ENCODE data around the gene FAM32A.

Gene FAM32A

DNA sequence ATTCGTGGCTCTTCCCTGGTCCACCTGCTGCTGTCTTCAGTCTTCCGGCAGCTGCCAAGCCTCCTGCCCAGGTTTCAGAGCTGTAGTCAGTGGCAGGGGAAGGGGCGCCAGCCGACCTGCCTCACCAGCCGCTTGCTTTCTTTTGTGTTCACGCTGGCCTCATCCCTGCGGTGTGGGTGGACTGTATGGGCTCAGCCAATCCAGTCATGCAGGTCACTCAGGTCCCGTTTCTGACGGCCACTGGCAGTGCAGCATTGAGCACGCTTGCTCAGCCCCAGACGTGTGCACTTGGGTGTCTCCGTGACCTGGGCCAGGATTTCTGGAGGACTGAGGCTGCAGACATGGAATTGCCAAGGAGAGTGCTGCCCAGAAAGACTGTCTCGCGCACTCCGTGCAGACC lies 38.5 kb downstream of the FAM32A start:
- H3K36me3 ChIP-seq (ENCODE audit: control insufficient read depth, insufficient read depth, low read length) = no peaks in the 10 kb centered on the region
- TF ChIP-seq, protein P1, sequence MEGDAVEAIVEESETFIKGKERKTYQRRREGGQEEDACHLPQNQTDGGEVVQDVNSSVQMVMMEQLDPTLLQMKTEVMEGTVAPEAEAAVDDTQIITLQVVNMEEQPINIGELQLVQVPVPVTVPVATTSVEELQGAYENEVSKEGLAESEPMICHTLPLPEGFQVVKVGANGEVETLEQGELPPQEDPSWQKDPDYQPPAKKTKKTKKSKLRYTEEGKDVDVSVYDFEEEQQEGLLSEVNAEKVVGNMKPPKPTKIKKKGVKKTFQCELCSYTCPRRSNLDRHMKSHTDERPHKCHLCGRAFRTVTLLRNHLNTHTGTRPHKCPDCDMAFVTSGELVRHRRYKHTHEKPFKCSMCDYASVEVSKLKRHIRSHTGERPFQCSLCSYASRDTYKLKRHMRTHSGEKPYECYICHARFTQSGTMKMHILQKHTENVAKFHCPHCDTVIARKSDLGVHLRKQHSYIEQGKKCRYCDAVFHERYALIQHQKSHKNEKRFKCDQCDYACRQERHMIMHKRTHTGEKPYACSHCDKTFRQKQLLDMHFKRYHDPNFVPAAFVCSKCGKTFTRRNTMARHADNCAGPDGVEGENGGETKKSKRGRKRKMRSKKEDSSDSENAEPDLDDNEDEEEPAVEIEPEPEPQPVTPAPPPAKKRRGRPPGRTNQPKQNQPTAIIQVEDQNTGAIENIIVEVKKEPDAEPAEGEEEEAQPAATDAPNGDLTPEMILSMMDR (IDR thresholded peaks at IDR 0.05) = no peak

DNA sequence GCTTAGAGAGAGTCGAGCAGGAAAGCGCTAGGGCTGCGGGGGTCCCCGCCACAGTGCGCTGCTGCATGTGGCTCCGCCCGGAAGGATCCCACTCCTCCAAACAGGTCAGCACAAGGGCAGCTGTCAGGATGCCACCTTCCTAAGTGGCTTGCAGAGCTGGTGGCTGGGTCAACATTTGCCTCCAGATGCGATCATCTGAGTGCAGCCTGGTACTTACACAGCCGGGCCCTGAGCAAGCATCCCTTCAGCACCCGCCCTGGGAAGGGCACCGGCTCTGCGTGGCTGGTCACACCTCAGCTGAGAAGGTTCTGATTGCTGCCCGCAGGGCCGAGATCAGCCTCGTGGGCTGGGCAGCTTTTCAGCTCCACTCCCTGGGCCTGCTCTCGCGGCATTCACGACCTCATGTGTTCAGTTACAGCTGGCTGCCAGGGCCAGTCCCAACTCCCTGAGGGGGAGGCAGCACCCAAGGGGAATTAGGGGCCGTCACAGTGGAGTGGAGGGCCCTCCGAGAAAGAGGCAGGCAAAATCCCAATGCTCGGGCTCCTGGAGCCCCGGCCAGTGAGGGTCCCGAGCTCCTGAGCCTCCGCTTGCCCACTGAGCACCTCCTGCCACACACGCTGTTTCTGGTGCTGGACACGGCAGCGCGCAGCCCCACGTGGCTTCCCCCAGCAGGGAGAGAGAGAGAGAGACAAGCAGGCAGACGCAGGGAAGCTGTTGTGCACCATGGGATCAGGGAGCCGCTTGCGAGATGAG lies 39.3 kb downstream of the FAM32A start:
- no peaks in the 10 kb centered on the region for H3K27me3 ChIP-seq (ENCODE audit: control insufficient read depth, insufficient read depth, low read length)
- H3K4me1 ChIP-seq = no peaks in the 10 kb centered on the region
- H2AFZ ChIP-seq = no peak overlapping the region
- no peak overlapping the region for H3K27ac ChIP-seq
- no peaks in the 10 kb centered on the region for H3K36me3 ChIP-seq (ENCODE audit: control insufficient read depth, insufficient read depth, low read length)
- no peak overlapping the region for H3K4me3 ChIP-seq (ENCODE audit: low read depth, low read length)
- TF ChIP-seq, protein P1 (IDR thresholded peaks at IDR 0.05) = no peak
- H3K79me2 ChIP-seq = peaks cover 11% of the 10 kb centered on the region
- no peaks in the 10 kb centered on the region for H3K9me3 ChIP-seq (ENCODE audit: control insufficient read depth, low read length)
- H3K4me2 ChIP-seq (ENCODE audit: low read length) = no peak overlapping the region
- H3K9ac ChIP-seq = no peak overlapping the region

More for the DNA sequence above, 38.5 kb downstream of the FAM32A start:
- no peak overlapping the region for H3K27ac ChIP-seq
- H2AFZ ChIP-seq = no peak overlapping the region
- peaks cover 11% of the 10 kb centered on the region for H3K79me2 ChIP-seq
- no peak overlapping the region for H3K4me3 ChIP-seq (ENCODE audit: low read depth, low read length)
- H3K9me3 ChIP-seq (ENCODE audit: control insufficient read depth, low read length) = no peaks in the 10 kb centered on the region
- H3K4me2 ChIP-seq (ENCODE audit: low read length) = no peak overlapping the region
- no peaks in the 10 kb centered on the region for H3K4me1 ChIP-seq
- H3K27me3 ChIP-seq (ENCODE audit: control insufficient read depth, insufficient read depth, low read length) = no peaks in the 10 kb centered on the region
- no peak overlapping the region for H3K9ac ChIP-seq

DNA sequence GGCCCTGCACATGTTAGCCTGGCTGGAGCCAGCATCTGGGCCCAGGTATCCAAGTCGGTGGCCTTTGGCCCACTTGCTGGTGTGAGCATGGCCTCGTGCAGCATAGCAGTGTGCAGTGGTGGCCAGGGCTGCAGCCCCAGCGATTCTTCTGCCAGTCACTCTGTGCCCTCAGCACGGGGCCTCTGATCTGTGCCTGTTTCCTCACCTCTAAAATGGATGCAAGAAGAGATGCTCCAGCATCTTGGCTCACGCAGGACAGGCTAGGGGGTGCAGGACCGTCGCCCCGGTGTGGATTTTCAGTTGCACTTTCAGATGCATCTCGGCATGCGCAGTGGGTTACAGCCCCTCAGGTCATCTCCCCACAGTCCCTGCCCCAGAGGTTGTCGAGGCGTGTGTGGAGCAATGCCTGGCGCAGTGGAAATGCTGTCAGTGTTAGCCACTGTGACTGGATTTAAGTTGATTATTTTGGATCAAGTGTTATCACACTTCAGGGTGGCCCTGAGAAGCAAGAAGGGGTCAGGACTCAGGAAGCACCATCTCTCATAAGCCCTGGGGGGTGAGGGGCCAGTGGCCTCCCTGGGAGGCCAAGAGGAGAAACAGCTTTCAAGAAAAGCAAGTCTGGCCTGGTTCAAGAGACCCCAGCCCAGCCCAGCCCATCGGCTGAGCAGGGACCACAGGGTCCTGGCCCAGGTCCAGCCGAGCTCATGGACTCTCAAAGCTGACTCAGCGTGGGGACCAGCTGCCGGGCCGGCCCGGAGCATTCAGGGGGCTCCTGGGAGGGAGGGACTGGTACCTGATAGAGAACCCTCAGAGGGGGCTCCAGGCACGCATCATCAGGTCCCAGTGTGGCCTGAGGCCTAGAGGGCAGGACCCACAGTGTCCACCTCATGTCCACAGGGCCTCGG lies 40.3 kb downstream of the FAM32A start:
- Histone ChIP-seq H3K9ac (no peak overlapping the region), H3K79me2 (peaks cover 11% of the 10 kb centered on the region), H3K4me1 (no peaks in the 10 kb centered on the region), H3K27ac (no peak overlapping the region), H3K9me3 (ENCODE audit: control insufficient read depth, low read length) (no peaks in the 10 kb centered on the region), H3K4me3 (ENCODE audit: low read depth, low read length) (no peak overlapping the region), H3K36me3 (ENCODE audit: control insufficient read depth, insufficient read depth, low read length) (no peaks in the 10 kb centered on the region), H3K27me3 (ENCODE audit: control insufficient read depth, insufficient read depth, low read length) (no peaks in the 10 kb centered on the region), H2AFZ (no peak overlapping the region), H3K4me2 (ENCODE audit: low read length) (no peak overlapping the region)
- TF ChIP-seq, protein P1 (IDR thresholded peaks at IDR 0.05) = no peak

DNA sequence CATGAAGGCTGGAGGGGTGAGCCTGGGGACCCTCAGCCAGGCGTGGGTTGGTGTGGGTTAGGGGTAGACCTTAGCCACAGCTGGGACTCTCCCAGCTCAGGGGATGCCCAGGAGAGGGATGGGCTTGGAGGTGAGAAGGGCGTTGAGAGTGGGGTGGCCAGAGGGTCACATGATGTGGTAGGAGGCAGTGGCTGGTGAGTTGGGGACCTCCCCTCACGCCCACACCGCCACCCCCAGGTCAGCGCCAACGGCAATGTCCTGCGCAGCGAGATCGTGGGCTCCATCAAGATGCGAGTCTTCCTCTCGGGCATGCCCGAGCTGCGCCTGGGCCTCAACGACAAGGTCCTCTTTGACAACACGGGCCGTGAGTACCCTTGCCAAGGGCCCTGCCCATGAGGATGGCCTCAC lies 41.0 kb downstream of the FAM32A start:
- no peaks in the 10 kb centered on the region for H3K9me3 ChIP-seq (ENCODE audit: control insufficient read depth, low read length)
- H3K27me3 ChIP-seq (ENCODE audit: control insufficient read depth, insufficient read depth, low read length) = no peaks in the 10 kb centered on the region
- H3K4me1 ChIP-seq = no peaks in the 10 kb centered on the region
- peaks cover 11% of the 10 kb centered on the region for H3K79me2 ChIP-seq
- H3K27ac ChIP-seq = no peak overlapping the region
- no peak overlapping the region for H2AFZ ChIP-seq
- no peak overlapping the region for H3K9ac ChIP-seq
- TF ChIP-seq, protein P1 (IDR thresholded peaks at IDR 0.05) = no peak
- H3K36me3 ChIP-seq (ENCODE audit: control insufficient read depth, insufficient read depth, low read length) = no peaks in the 10 kb centered on the region
- H3K4me2 ChIP-seq (ENCODE audit: low read length) = no peak overlapping the region
- H3K4me3 ChIP-seq (ENCODE audit: low read depth, low read length) = no peak overlapping the region
